ENCODE data around the gene TSPEAR.
"Not testable (repeated sequence)": the region's sequence is repeated elsewhere in the genome, so short reads cannot be mapped to it uniquely, and the experiment has no call there.

Gene TSPEAR

DNA sequence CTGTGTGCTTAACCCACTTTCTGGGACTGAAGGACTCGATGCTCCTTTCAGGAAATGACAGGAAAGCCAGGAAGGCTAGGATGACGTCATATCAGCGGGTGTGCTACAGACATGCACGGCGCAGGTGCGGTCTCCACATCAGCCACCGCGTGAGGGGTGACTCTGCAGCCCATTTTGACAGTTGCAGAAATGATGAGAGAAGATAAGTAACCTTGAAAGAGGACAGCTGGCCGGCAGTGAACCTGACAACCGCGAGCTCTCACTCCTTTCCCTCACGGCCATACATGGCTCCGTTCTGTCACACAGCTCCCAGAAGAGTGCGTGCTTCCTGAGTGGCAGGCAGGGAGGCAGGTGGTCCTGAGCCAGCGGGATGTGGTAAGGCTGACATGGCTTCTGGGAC is 129.3 kb downstream of the TSPEAR start:
- FAIRE-seq: no peak

DNA sequence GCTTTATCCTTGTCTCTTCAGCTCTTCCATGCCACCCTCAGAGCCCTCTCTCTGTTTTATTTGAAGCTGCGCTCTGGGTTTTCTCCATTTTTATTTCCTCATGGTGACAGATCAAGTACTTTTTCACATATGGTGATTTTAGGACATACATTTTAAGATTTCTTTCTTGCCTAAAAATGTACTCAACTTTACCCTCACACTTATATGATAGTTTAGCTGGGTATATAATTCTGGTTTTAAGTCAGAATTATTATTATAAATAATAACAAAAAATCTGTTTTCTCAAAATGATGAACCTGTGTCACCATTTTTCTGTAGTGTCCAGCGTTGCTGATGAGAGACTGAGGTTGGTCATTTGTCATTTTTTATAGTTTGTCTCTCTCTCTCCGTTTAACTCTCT is 130.2 kb downstream of the TSPEAR start:
- FAIRE-seq: no peak

DNA sequence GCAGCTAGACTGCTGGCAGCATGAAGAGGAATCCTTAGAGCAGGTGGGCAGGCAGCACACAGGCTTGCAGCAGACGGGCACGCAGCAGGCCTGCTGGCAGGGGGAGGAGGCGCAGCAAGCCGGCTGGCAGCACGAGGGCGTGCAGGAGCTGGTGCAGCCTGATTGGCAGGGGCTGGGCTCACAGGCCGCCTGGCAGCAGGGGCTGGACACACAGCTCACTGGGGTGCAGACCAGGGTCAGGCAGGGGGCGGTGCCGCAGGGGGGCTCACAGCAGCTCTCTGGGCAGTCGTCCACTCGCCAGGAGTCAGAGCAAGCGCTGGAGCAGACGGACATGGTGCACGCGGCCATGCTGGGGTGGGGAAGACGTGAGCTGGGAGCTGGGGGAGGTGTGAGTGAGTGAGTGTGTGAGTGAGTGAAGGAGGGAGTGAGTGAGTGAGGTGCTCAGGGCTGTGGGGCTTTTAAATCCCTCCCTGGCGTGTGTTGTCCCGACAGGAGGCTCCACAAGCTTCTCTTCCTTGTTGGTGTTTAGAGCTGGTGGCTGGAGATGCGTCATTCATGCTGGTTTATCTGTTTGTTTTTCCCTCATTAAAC is 131.0 kb downstream of the TSPEAR start, which contains the start of gene KRTAP10-5:
KRTAP10-5 (minus strand) TSS at position 374 of the 591 bp plus-strand sequence; CDS start at position 348, 26 bp downstream.
- not testable (repeated sequence) for FAIRE-seq

DNA sequence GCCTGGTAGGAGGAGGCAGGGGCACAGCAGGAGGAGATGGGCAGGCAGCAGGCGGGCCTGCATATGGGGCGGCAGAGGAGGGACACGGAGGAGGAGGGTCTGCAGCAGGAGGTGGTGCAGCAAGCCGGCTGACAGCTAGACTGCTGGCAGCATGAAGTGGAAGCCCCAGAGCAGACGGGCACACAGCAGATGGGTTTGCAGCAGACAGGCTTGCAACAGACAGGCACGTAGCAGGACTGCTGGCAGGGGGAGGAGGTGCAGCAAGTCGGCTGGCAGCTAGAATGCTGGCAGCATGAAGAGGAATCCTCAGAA is 131.6 kb downstream of the TSPEAR start:
- no peak for FAIRE-seq

DNA sequence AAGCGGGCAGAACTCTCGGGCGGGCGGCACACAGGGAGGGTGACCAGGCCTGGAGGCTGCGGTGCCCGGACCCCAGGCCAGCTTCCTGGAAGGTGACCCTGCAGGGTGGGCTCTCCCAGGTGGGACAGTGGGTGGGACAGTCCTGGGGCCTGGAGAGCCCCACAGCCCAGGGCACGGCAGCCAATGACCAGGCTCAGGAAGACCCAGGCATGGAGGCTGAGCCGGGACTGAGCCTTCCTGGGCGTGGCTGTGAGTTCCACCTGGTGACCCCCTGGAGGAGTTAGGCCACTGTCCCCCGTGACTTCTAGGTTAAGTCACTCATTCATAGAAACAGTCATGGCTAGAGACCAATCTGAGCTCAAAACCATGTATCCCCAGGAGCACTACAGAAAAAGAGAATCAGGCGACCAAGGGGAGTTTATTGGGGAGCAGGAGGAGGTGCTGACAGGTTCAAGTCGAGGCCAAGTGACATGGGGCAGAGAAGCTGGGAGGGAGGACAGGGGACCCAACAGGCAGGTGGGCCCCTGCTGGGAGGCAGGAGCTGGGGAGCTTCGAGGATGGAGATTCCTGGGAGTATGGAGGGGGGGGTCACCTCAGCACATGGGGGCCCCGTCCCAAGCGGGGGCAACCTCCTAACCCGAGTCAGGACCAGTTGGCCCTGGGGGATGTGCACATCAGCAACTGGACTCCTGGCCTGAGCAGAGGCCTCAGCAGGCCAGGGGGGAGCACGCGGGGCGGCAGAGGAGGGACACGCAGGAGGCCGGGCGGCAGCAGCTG is 132.1 kb downstream of the TSPEAR start:
- no peak for FAIRE-seq

DNA sequence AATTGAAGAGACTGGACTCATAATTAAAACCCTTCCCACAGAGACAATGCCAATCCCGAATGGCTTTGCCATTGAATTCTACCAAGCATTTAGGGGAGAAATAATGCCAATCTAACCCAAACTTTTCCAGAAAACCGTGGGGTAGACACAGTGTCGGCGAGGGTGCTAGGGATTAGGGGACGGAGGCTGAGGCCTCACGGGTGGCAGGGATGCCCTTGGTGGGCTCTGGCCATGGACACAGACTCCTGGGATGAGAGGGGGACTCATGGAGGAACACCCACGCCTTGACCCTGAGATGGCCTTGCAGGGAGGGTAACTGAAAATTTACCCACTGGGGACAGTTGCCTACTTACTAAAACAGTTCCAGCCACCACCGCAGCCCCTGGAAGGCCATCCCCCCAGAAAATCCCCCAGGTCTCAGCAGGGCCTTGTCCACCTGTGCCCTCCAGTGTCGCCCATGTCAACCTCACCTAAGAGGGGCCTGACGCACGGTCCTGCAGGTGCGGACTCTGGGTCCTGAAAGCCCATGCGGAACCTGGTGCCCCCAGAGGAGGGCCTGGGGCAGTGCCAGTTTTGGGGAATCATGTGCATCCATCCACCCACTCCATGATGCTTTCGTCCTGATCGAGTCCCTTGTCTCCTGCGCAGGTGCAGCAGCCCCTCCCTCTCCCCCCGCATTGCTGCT is 132.9 kb downstream of the TSPEAR start:
- no peak for FAIRE-seq

DNA sequence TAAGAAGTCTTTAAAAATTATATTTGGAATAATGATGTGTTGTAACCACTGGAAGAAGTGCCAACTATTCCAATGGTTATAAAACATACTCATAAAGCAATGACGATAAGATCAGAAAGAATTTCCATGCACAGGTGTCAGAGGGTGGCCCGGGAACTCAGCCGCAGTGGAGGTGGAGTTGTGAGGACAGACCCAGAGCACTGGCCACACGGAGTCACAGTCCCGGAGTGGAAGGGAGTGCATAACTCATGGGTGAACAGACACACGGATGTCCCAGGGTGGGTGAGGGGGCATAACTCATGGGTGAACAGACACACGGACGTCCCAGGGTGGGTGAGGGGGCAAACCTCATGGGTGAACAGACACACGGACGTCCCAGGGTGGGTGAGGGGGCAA is 135.3 kb downstream of the TSPEAR start:
- no peak for FAIRE-seq

DNA sequence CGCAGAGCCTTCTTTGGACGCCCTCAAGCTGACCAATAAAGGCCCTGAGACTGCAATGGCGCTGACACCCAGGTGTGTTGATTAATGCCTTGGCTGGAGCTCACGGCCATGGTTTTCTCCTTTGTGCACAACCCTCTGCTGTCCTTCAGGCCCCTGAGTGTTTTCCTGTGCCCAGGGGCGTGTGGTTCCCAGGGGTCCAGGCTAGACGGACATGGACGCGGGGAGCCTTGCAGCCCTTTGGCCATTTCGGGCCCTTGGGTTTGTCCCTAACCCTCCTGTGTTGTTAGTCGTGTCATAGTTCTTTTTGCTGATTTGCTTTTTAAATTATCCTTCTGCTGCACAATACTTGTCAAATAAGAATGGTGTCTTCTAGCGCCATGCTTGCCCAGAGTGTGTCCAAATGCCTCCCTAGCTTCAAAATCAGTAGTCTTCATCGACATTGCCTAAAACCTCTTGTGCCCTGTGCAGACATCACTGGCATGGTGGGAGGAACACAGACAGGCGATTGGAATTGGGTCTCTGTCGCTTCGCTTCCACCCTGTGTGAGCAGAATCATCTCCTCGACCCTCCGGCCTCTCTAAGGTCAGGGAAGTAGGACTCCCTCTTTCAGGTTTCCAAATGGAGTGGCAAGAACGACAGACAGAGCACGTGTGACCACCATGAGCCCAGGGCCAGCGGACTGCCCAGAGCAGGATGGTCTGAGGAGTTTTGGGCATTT is 135.9 kb downstream of the TSPEAR start:
- FAIRE-seq: no peak

DNA sequence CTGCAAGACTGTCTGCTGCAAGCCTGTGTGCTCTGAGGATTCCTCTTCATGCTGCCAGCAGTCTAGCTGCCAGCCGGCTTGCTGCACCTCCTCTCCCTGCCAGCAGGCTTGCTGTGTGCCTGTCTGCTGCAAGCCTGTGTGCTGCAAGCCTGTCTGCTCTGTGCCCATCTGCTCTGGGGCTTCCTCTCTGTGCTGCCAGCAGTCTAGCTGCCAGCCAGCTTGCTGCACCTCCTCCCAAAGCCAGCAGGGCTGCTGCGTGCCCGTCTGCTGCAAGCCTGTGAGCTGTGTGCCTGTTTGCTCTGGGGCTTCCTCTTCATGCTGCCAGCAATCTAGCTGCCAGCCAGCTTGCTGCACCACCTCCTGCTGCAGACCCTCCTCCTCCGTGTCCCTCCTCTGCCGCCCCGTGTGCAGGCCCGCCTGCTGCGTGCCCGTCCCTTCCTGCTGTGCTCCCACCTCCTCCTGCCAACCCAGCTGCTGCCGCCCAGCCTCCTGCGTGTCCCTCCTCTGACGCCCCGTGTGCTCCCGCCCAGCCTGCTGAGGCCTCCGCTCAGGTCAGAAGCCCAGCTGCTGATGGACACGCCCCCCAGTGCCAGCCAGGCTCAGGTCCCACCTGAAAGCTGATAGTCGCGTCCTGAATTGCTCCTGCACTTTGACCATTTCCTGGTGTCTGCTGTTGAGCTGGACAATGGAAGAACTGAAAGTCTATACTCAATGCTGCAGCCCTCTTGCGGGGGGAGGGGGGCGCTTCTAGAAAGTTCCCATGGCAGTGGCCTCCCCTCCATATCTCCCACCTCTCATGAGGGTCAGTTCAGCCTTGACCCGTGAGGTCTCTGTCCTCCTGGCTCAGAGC is 136.7 kb downstream of the TSPEAR start:
- FAIRE-seq: no peak

DNA sequence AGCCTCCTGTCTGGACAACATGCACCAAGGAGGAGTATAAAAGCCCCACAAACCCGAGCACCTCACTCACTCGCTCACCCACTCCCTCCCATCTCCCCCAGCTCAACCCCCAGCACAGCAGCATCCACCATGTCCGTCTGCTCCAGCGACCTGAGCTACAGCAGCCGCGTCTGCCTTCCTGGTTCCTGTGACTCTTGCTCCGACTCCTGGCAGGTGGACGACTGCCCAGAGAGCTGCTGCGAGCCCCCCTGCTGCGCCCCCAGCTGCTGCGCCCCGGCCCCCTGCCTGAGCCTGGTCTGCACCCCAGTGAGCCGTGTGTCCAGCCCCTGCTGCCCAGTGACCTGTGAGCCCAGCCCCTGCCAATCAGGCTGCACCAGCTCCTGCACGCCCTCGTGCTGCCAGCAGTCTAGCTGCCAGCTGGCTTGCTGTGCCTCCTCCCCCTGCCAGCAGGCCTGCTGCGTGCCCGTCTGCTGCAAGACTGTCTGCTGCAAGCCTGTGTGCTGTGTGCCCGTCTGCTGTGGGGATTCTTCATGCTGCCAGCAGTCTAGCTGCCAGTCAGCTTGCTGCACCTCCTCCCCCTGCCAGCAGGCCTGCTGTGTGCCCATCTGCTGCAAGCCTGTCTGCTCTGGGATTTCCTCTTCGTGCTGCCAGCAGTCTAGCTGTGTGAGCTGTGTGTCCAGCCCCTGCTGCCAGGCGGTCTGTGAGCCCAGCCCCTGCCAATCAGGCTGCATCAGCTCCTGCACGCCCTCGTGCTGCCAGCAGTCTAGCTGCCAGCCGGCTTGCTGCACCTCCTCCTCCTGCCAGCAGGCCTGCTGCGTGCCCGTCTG is 137.5 kb downstream of the TSPEAR start, which contains the start of gene KRTAP10-4:
KRTAP10-4 (plus strand) TSS at position 100 of the 827 bp plus-strand sequence; CDS start at position 130, 30 bp downstream.
- FAIRE-seq: not testable (repeated sequence)

DNA sequence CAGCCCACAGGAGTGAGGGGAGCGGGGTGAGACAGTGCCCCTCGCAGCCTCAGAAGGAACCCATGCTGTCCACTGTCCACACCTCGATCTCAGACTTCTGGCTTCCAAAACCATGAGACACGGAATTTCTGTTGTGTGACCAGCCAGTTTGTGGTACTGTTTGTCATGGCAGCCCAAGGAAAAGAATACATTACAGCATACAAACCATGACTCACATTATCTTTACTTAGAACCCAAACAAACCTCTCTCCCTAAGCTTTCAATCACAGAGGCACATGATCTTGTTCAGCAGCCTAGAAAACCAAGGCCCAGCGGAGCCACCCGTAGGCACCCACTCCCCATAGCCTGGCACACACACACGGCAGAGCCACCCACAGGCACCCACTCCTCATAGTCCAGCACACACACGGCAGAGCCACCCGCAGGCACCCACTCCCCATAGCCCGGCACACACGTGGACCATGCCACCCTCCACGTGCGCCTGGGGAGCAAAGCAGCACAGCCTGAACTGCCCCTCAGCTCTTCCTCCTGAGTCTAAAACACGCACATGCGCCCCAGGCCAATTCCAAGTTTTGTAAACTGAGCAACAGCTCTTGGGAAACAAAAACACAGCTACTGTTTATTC is 138.3 kb downstream of the TSPEAR start:
- no peak for FAIRE-seq

DNA sequence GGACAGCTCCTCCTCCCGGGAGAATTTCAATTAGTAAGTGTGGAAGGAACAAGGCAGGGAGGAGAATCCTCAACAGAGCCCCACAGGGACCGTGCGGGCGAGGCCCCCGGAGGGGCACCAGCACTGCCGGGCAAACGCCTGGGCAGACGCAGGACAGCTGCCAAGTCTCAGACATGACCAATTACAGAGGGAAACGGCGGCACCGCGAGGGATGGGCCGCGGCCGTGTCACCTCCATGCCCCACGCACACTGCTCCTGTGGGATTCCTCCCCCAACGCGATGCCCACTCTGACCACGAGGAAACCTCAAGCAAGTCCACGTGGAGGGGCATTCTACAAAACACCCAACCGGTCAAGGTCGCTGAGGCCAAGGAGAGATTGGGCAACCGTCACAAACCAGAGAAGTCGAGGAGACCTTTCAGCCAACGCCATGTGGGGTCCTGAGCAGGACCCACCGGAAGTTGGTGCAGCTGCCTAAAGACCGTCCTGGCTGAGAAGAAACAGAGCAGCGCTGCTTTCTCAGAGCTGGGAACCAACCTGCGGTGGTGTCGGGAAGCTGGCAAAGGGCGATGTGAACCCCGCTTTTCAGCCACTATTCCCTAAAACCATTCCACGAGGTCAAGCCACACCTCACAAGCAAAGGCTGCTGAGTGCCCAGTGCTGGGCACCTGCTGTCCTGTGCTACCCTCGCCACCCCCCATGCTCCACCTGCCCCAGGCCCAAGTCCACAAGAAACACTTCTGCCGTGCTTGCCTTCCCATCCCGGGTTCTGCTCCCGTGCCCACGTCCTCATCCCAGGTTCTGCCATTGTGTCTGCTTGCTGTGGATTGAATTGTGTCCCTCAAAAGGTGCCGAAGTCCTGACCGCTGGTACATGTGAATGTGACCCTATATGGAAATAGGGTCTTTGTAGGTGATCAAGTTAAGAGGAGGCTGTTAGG is 139.3 kb downstream of the TSPEAR start:
- no peak for FAIRE-seq

DNA sequence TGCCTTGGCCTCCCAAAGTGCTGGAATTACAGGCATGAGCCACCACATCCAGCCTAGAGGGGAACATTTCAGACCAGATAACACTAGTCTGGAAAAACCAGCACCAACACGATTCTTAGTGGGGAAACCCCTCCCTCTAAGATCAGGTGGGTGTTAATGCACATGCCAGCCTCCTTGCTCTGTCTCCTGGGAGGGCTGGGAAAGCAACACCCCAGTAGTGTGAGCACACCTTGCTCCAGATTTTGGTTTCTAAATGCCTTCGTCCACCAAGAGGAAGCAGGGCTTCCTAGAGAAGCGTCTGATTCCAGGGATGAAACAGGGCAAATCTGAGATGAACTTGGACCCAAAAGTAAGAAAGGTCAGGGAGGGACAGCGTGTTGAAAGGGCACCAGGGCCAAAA is 140.1 kb downstream of the TSPEAR start:
- FAIRE-seq: no peak

DNA sequence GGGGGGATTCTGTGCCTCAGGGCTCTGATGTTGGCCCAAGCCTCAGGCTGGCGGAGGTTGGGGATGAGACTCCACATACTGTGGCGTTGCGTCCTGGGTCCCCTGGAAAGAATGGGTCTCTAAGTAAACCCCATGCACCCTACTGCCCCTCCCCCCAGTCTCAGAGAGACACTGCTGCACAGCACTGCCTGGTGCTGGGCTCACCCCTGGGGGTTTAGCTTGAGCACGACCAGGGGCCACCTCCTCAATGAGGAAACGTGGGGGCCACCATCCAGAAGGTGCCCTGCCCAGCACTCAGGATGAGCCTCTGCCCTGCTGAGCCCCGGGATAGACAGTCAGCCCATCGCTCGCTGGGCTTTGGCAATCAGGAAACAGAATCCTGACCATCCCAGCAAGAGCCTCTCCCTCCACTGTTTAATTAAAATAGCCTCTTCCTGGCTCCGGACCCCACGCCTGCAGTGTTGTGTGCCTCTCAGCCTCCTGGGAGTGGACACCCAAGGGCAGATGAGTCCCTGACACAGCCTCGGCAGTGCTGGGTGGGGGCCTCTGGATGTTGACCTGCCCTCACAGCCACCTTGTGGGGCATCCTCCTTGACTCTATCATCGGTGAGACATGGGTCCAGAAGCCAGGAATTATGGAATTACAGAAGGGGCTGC is 141.4 kb downstream of the TSPEAR start:
- no peak for FAIRE-seq

DNA sequence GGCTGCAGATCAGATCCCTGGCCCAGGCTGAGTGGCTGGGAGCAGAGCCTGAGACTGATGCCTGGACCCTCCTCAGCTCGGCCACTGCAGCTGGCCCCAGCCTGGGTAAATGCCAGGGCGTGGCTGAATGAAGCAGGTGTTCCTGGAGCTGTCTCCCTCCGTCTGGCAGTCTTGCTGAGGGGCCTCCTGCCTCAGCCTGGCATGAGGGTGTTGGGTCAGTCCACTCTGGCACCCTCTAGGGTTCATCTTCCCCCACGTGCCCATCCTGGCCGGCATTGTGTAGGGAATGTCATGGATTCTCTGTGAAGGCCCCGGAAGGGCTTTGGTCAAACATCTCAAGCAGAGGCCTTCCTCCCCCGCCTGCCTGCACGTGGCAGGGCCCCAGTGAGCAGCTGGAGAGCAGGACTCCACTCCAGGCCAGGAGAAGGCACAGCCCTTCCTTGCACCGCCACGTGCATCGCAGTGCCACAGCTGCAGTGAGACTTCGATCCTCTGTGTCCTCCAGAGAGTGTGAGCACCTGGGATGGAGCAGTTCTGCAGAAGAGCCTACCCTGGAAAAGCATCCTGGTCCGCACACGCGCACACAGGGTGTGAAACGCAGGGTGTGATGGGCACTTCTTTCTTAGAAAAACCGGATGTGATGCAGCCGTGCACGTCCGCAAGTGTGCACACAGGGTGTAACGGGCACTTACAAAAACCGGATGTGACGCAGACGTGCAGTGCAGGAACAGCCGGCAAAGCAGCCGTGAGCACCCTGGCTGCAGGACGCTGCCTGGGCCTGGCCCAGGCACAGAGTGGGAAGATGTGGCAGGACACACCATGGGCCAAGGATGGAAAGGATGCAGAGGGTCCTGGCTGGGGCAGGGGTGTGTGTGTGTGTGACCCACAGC is 142.5 kb downstream of the TSPEAR start:
- FAIRE-seq: no peak

DNA sequence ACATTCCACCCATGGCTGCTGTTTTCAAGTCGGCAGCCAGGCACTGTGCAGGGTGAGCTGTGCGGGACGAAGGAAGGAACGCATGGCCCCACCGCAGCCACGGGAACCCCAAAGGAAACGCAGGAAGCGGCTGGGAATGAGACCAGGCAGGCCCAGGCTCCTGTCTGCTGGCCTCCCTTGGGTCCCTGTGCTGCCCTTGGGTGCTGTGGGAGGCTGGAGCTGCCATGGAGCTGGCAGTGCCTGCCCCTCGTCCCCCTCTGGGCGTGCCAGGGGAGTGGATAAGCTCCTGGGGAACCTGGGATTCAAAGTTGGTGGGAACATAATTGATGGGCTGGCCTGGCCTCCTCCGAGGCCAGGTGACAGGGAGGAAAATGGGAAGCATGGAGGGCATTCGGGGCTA is 143.1 kb downstream of the TSPEAR start:
- FAIRE-seq: no peak

DNA sequence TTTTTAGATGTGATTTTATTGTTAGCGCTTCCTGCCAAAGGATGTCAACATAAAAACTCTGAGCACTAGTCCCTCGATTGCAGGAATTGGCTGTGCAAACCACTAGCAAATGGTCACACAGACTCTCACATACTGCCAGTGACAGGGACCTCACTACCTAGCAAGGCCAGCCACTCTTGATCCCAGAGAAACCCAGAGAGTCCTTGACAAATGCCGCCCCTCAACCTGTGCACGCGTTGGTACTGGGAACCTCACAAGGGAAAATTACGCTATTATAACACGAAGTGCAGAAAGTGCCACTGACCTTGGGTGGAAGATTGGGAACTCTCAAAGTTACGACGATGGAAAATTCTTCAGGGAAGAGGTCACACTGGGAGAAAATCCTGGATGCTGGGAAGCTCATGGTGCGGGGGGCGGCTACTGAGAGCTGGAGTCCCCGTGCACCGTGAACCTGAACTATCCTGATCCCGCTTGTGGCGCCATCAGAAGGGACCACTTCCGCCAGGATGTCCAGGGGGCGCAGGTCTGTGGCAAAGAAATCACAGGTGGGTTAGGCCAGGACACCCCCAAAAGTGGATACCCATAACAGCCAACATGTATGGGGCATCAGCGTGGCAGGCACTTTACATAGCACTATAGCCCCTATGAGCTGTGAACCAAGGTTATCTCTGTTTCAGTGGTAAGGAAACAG is 143.7 kb downstream of the TSPEAR start:
- FAIRE-seq: no peak

DNA sequence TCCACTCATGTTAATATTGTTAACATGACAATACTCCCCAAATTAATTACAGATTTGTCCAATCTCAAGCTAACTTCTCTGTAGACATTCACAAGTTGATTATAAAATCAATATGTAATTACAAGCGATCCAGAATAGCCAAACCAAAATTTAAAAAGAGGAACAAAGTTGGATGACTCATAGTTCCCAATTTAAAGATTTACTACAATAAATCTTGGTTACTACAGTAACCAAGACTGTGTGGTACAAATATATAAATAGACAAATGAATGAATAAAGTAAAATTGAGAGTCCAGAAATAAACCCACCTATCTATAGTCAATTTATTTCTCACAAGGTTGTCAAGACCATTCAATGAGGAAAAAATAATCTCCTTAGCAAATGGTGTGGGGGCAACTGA is 145.0 kb downstream of the TSPEAR start:
- FAIRE-seq: no peak

Data from TTC549 (cell line).